Keratinocyte (primary cell): ENCODE measurements around the gene SLC35G1. TPM values are rescaled to one million over a fixed set of nuclear protein-coding genes. Genes with fewer than 3 reads are reported as not detected.

Source experiments
- DNase-seq: peaks from one replicate; pipeline ENCODE4 v3.0.0-alpha.2; 2011; ENCODE audit warnings: low read depth, missing footprints, low spot score
- FAIRE-seq: peaks from 2 replicates; lab custom pipeline; 2011; peaks lifted over from hg19 to GRCh38; lab: Jason Lieb, UNC
- H2AFZ ChIP-seq: 2 replicates; pipeline ENCODE4 v1.6.0; 2012; ENCODE audit warnings: low read length, control low read depth, inconsistent platforms; ENCODE audit not compliant: control insufficient read depth
- H3K27ac ChIP-seq: 2 replicates; pipeline ENCODE4 v1.5.1; 2011; ENCODE audit warnings: low read length; ENCODE audit not compliant: control insufficient read depth, insufficient read depth
- H3K27me3 ChIP-seq: 3 replicates; pipeline ENCODE4 v1.6.0; 2011; ENCODE audit warnings: low read length; ENCODE audit not compliant: control insufficient read depth, insufficient read depth; ENCODE audit errors: extremely low read depth
- H3K36me3 ChIP-seq, 2 experiments: 2 replicates in 1 of 2; 3 replicates in 1 of 2; pipeline ENCODE4 v1.5.1; 2011; ENCODE audit warnings: low read length in 2 of 2, mild to moderate bottlenecking in 1 of 2; ENCODE audit not compliant: control insufficient read depth in 2 of 2, insufficient read depth in 2 of 2; ENCODE audit errors: extremely low read depth in 1 of 2
- H3K4me1 ChIP-seq: 3 replicates; pipeline ENCODE4 v1.5.1; 2011; ENCODE audit warnings: low read length; ENCODE audit not compliant: control insufficient read depth, insufficient read depth; ENCODE audit errors: extremely low read depth
- H3K4me2 ChIP-seq: 3 replicates; pipeline ENCODE4 v1.6.0; 2011; ENCODE audit warnings: low read depth, low read length; ENCODE audit not compliant: control insufficient read depth, insufficient read depth; ENCODE audit errors: extremely low read depth
- H3K4me3 ChIP-seq, 3 experiments: fragments of 200-600 bp in 1 of 3; sonication (generic) in 1 of 3; 2 replicates in 2 of 3; 3 replicates in 1 of 3; pipeline ENCODE4 v1.5.1; 2011 to 2016; ENCODE audit warnings: low read length in 3 of 3, mild to moderate bottlenecking in 3 of 3, control low read depth in 2 of 3, inconsistent platforms in 1 of 3, low read depth in 1 of 3, mixed read lengths in 1 of 3, mixed run types in 1 of 3, moderate library complexity in 1 of 3; ENCODE audit not compliant: control insufficient read depth in 2 of 3, insufficient read depth in 2 of 3; ENCODE audit errors: extremely low read depth in 1 of 3
- H3K79me2 ChIP-seq: 2 replicates; pipeline ENCODE4 v1.6.0; 2012; ENCODE audit warnings: low read length; ENCODE audit not compliant: control insufficient read depth, insufficient read depth
- H3K9ac ChIP-seq: 3 replicates; pipeline ENCODE4 v1.6.0; 2011; ENCODE audit warnings: low read length; ENCODE audit not compliant: control insufficient read depth, insufficient read depth; ENCODE audit errors: extremely low read depth
- H3K9me1 ChIP-seq: 3 replicates; pipeline ENCODE4 v1.6.0; 2011; ENCODE audit warnings: low read length; ENCODE audit not compliant: control insufficient read depth, insufficient read depth; ENCODE audit errors: extremely low read depth
- H3K9me3 ChIP-seq: 2 replicates; pipeline ENCODE4 v1.5.1; 2012; ENCODE audit warnings: low read depth, low read length; ENCODE audit not compliant: control insufficient read depth
- H4K20me1 ChIP-seq: 3 replicates; pipeline ENCODE4 v1.6.0; 2011; ENCODE audit warnings: low read length; ENCODE audit not compliant: control insufficient read depth, insufficient read depth; ENCODE audit errors: extremely low read depth
- EZH2 ChIP-seq: IDR thresholded peaks from one replicate; pipeline ENCODE4 v1.6.1; 2012; ENCODE audit warnings: inconsistent platforms, mild to moderate bottlenecking, low read length, moderate library complexity
- dilution Hi-C: fragments of 300-500 bp; cut with MboI; formaldehyde crosslinking; loops from one replicate; pipeline ENCODE4 v1.7.0; 2020; ENCODE audit warnings: low sequenced_read_pairs; ENCODE audit not compliant: extremely low pct_ligation_motif_present
- polyA plus RNA-seq, 5 experiments: library from polyadenylated mRNA; depleted of rRNA in 3 of 5; stranded (reverse) in 3 of 5; stranded (forward) in 1 of 5; unstranded in 1 of 5; fragments of >200 nt; gene quantifications; 1 replicate in 1 of 5; 2 replicates in 3 of 5; 3 replicates in 1 of 5; pipeline versions ENCODE4 v1.2.1 to v1.2.3, GENCODE V29; 2011 to 2012; ENCODE audit warnings: missing spikeins in 2 of 5, low read depth in 1 of 5, low replicate concordance in 1 of 5
- TF ChIP-seq, protein P1 (sequence below), 3 experiments: IDR thresholded peaks in 1 of 3; conservative IDR thresholded peaks in 1 of 3; optimal IDR thresholded peaks in 1 of 3; 2 replicates in 2 of 3; 3 replicates in 1 of 3; pipeline versions ENCODE3 to v1.5.1; 2011; ENCODE audit warnings: low read length in 3 of 3, mild to moderate bottlenecking in 3 of 3, moderate library complexity in 2 of 3, control low read depth in 1 of 3, inconsistent platforms in 1 of 3; ENCODE audit not compliant: insufficient read depth in 2 of 3; ENCODE audit errors: extremely low read depth in 1 of 3

SLC35G1 gene
- polyA plus RNA-seq, 1 donor (not counting 4 experiments of a cell fraction or from before 2014, with no cell fraction given) = 5.9 TPM

GRCh38 chr10:93873420-93874115 lies 20.2 kb upstream of the SLC35G1 start:
- TF ChIP-seq, protein P1, sequence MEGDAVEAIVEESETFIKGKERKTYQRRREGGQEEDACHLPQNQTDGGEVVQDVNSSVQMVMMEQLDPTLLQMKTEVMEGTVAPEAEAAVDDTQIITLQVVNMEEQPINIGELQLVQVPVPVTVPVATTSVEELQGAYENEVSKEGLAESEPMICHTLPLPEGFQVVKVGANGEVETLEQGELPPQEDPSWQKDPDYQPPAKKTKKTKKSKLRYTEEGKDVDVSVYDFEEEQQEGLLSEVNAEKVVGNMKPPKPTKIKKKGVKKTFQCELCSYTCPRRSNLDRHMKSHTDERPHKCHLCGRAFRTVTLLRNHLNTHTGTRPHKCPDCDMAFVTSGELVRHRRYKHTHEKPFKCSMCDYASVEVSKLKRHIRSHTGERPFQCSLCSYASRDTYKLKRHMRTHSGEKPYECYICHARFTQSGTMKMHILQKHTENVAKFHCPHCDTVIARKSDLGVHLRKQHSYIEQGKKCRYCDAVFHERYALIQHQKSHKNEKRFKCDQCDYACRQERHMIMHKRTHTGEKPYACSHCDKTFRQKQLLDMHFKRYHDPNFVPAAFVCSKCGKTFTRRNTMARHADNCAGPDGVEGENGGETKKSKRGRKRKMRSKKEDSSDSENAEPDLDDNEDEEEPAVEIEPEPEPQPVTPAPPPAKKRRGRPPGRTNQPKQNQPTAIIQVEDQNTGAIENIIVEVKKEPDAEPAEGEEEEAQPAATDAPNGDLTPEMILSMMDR (optimal IDR thresholded peaks at IDR 0.05 in 1 of 3, IDR thresholded peaks at IDR 0.05 in 1 of 3, conservative IDR thresholded peaks at IDR 0.05 in 1 of 3; ENCODE audit: extremely low read depth in 1 of 3, insufficient read depth in 2 of 3, low read length in 3 of 3) = no peak
- no peak for TF ChIP-seq EZH2
- no peak overlapping the region for H3K9ac ChIP-seq

DNA sequence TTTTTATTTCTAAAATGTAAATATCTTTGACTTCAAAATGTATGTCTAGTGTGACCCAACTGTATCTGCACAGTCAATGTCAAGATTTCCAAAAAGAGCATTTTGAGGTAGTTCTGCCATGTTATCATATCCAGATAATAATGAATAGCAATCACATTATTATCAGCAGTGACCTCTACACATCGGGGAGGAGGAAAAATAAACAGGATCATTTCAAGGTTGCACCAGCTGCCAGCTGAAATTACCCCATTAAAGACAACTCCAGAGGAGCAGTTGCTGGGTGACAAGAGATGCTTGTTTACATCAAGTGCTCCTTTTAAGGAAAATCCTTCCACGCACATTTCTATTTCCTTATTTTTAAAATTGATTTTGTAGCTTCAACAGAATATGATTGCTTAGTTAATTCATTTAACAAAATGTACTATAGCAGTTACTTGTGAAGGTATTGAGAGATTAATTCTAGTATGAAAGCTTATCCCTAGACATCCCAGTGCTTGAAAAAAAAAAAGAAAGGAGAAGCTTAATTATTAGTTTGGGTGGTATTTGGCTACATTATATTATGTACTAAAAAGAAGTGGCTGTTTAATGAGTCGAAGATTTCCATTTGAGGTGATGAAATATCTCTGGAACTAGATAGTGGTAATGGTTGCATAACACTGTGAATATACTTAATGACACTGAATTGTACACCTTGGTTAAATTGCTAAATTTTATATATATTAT lies 19.3 kb upstream of the SLC35G1 start:
- H3K27me3 ChIP-seq = no peaks in the 10 kb centered on the region
- DNase-seq (no peak), FAIRE-seq (no peak)
- no peaks in the 10 kb centered on the region for H3K79me2 ChIP-seq
- no peaks in the 10 kb centered on the region for H4K20me1 ChIP-seq
- no peaks in the 10 kb centered on the region for H3K9me3 ChIP-seq
- H3K9me1 ChIP-seq = no peaks in the 10 kb centered on the region
- dilution Hi-C loops = no loop called here
- H2AFZ ChIP-seq = no peak overlapping the region
- no peak overlapping the region for H3K4me2 ChIP-seq
- TF ChIP-seq EZH2 = no peak
- TF ChIP-seq, protein P1 (optimal IDR thresholded peaks at IDR 0.05 in 1 of 3, IDR thresholded peaks at IDR 0.05 in 1 of 3, conservative IDR thresholded peaks at IDR 0.05 in 1 of 3; ENCODE audit: extremely low read depth in 1 of 3, insufficient read depth in 2 of 3, low read length in 3 of 3) = no peak
- H3K27ac ChIP-seq = no peak overlapping the region
- H3K4me3 ChIP-seq = no peak overlapping the region
- H3K36me3 ChIP-seq = no peaks in the 10 kb centered on the region
- H3K9ac ChIP-seq = no peak overlapping the region
- peaks cover 6% of the 10 kb centered on the region for H3K4me1 ChIP-seq

More at GRCh38 chr10:93873420-93874115, 20.2 kb upstream of the SLC35G1 start:
- dilution Hi-C loops = no loop called here
- Histone ChIP-seq H3K27ac (no peak overlapping the region), H3K4me1 (peaks cover 6% of the 10 kb centered on the region), H3K36me3 (no peaks in the 10 kb centered on the region), H3K4me2 (peak overlapping the region; percentile 46), H3K27me3 (no peaks in the 10 kb centered on the region), H3K9me1 (no peaks in the 10 kb centered on the region), H2AFZ (peak overlapping the region; percentile 54), H4K20me1 (no peaks in the 10 kb centered on the region), H3K9me3 (no peaks in the 10 kb centered on the region), H3K4me3 (no peak overlapping the region), H3K79me2 (no peaks in the 10 kb centered on the region)
- DNase-seq (no peak), FAIRE-seq (peak; percentile 41)
